HEK293 (cell line): ENCODE data around the gene TEX261.

Experiments
- CTCF ChIA-PET: fragments of 350-600 bp; formaldehyde crosslinking; extraction: SDS; loops from one replicate; lab custom pipeline; 2021; ENCODE audit warnings: antibody characterized with exemption; lab: Yijun Ruan, JAX
- POLR2A ChIA-PET: fragments of 300-600 bp; formaldehyde crosslinking; extraction: SDS; loops from one replicate; lab custom pipeline; 2020; ENCODE audit warnings: antibody characterized with exemption, inconsistent platforms; lab: Yijun Ruan, JAX
- H3K27ac ChIP-seq: fragments of 200-500 bp; sonication (Bioruptor generic); 2 replicates; pipeline ENCODE4 v1.5.1; 2014; ENCODE audit warnings: low read depth, low read length, control low read depth, inconsistent platforms; ENCODE audit errors: extremely low read depth
- H3K36me3 ChIP-seq, 2 experiments: fragments of 200-500 bp in 1 of 2; sonication (Bioruptor generic) in 1 of 2; 1 replicate in 1 of 2; 2 replicates in 1 of 2; pipeline ENCODE4 v1.5.1; 2014 to 2017; ENCODE audit warnings: inconsistent platforms in 2 of 2, low read length in 2 of 2; ENCODE audit not compliant: control insufficient read depth in 2 of 2, insufficient read depth in 1 of 2
- H3K4me1 ChIP-seq: fragments of 200-500 bp; sonication (Bioruptor generic); 2 replicates; pipeline ENCODE4 v1.5.1; 2014; ENCODE audit warnings: mild to moderate bottlenecking, low read length, inconsistent platforms; ENCODE audit not compliant: control insufficient read depth, insufficient read depth
- H3K4me3 ChIP-seq: 2 replicates; pipeline ENCODE4 v1.5.1; 2011; ENCODE audit warnings: low read depth, mild to moderate bottlenecking, control low read depth, low read length, moderate library complexity
- H3K9me3 ChIP-seq: fragments of 200-500 bp; sonication (Bioruptor generic); 2 replicates; pipeline ENCODE4 v1.5.1; 2014; ENCODE audit warnings: low read depth, low read length, inconsistent platforms; ENCODE audit not compliant: control insufficient read depth, insufficient read depth
- CTCF ChIP-seq: fragments of 450-650 bp; formaldehyde crosslinking; IDR thresholded peaks from 2 replicates; pipeline ENCODE4 v1.5.1; 2016; ENCODE audit warnings: missing biosample characterization, missing genetic modification characterization
- HOXC10 ChIP-seq: sonication (generic); formaldehyde crosslinking; IDR thresholded peaks from 2 replicates; pipeline ENCODE4 v1.8.1; 2023; ENCODE audit warnings: mild to moderate bottlenecking, missing genetic modification reagents
- IKZF3 ChIP-seq: fragments of 450-650 bp; IDR thresholded peaks from 2 replicates; pipeline ENCODE4 v1.5.0; 2018; ENCODE audit warnings: missing biosample characterization, mild to moderate bottlenecking, missing genetic modification characterization, moderate library complexity
- KLF8 ChIP-seq: fragments of 450-650 bp; formaldehyde crosslinking; IDR thresholded peaks from 2 replicates; pipeline ENCODE4 v1.5.1; 2016; ENCODE audit warnings: missing biosample characterization, missing genetic modification characterization
- SCRT2 ChIP-seq: fragments of 450-650 bp; formaldehyde crosslinking; IDR thresholded peaks from 2 replicates; pipeline ENCODE4 v1.5.1; 2016; ENCODE audit warnings: missing biosample characterization, missing genetic modification characterization
- SP2 ChIP-seq: fragments of 450-650 bp; formaldehyde crosslinking; IDR thresholded peaks from 2 replicates; pipeline ENCODE4 v1.5.1; 2016; ENCODE audit warnings: missing biosample characterization, missing genetic modification characterization
- SP3 ChIP-seq: fragments of 450-650 bp; formaldehyde crosslinking; IDR thresholded peaks from 2 replicates; pipeline ENCODE4 v1.5.1; 2016; ENCODE audit warnings: missing biosample characterization, missing genetic modification characterization
- SP7 ChIP-seq: fragments of 450-650 bp; formaldehyde crosslinking; IDR thresholded peaks from 2 replicates; pipeline ENCODE4 v1.5.1; 2016; ENCODE audit warnings: missing biosample characterization, missing genetic modification characterization
- WT1 ChIP-seq: fragments of 450-650 bp; formaldehyde crosslinking; IDR thresholded peaks from 2 replicates; pipeline ENCODE4 v1.5.1; 2016; ENCODE audit warnings: missing biosample characterization, missing genetic modification characterization
- ZBTB17 ChIP-seq: fragments of 450-650 bp; formaldehyde crosslinking; IDR thresholded peaks from 2 replicates; pipeline ENCODE4 v1.5.1; 2016; ENCODE audit warnings: missing biosample characterization, missing genetic modification characterization
- ZBTB20 ChIP-seq: fragments of 450-650 bp; formaldehyde crosslinking; IDR thresholded peaks from 2 replicates; pipeline ENCODE4 v1.5.1; 2016; ENCODE audit warnings: missing biosample characterization, missing genetic modification characterization
- ZBTB21 ChIP-seq: fragments of 450-650 bp; formaldehyde crosslinking; IDR thresholded peaks from 2 replicates; pipeline ENCODE4 v1.5.1; 2017; ENCODE audit warnings: missing biosample characterization, missing genetic modification characterization
- ZBTB48 ChIP-seq: fragments of 450-650 bp; formaldehyde crosslinking; IDR thresholded peaks from 2 replicates; pipeline ENCODE4 v1.5.1; 2016; ENCODE audit warnings: missing biosample characterization, missing genetic modification characterization
- ZFP37 ChIP-seq: fragments of 450-650 bp; formaldehyde crosslinking; IDR thresholded peaks from 2 replicates; pipeline ENCODE4 v1.5.1; 2016; ENCODE audit warnings: missing biosample characterization, missing genetic modification characterization
- ZFP69B ChIP-seq: fragments of 450-650 bp; formaldehyde crosslinking; IDR thresholded peaks from 2 replicates; pipeline ENCODE4 v1.5.1; 2016; ENCODE audit warnings: missing biosample characterization, missing genetic modification characterization
- ZIC2 ChIP-seq: fragments of 450-650 bp; formaldehyde crosslinking; IDR thresholded peaks from 2 replicates; pipeline ENCODE4 v1.5.1; 2016; ENCODE audit warnings: missing biosample characterization, missing genetic modification characterization
- ZNF214 ChIP-seq: fragments of 450-650 bp; formaldehyde crosslinking; IDR thresholded peaks from 2 replicates; pipeline ENCODE4 v1.5.1; 2017; ENCODE audit warnings: missing biosample characterization, mild to moderate bottlenecking, missing genetic modification characterization, borderline replicate concordance
- ZNF223 ChIP-seq: fragments of 450-650 bp; formaldehyde crosslinking; IDR thresholded peaks from 2 replicates; pipeline ENCODE4 v1.5.1; 2016; ENCODE audit warnings: missing biosample characterization, missing genetic modification characterization
- ZNF24 ChIP-seq: fragments of 450-650 bp; formaldehyde crosslinking; IDR thresholded peaks from 2 replicates; pipeline ENCODE4 v1.5.1; 2016; ENCODE audit warnings: missing biosample characterization, missing genetic modification characterization
- ZNF350 ChIP-seq: fragments of 450-650 bp; formaldehyde crosslinking; IDR thresholded peaks from 2 replicates; pipeline ENCODE4 v1.5.0; 2017; ENCODE audit warnings: missing biosample characterization, mild to moderate bottlenecking, missing genetic modification characterization
- ZNF366 ChIP-seq: fragments of 450-650 bp; formaldehyde crosslinking; conservative IDR thresholded peaks from 2 replicates; pipeline ENCODE4 v1.5.1; 2016; ENCODE audit warnings: missing biosample characterization, missing genetic modification characterization
- ZNF530 ChIP-seq: fragments of 450-650 bp; formaldehyde crosslinking; IDR thresholded peaks from 2 replicates; pipeline ENCODE4 v1.5.1; 2016; ENCODE audit warnings: low read depth, missing biosample characterization, missing genetic modification characterization
- ZNF600 ChIP-seq: fragments of 450-650 bp; formaldehyde crosslinking; IDR thresholded peaks from 2 replicates; pipeline ENCODE4 v1.5.1; 2016; ENCODE audit warnings: missing biosample characterization, missing genetic modification characterization
- ZNF623 ChIP-seq: fragments of 450-650 bp; formaldehyde crosslinking; IDR thresholded peaks from 2 replicates; pipeline ENCODE4 v1.5.1; 2016; ENCODE audit warnings: missing biosample characterization, missing genetic modification characterization
- ZNF654 ChIP-seq: fragments of 450-650 bp; formaldehyde crosslinking; IDR thresholded peaks from 2 replicates; pipeline ENCODE4 v1.5.1; 2016; ENCODE audit warnings: low read depth, missing biosample characterization, missing genetic modification characterization
- ZNF660 ChIP-seq: fragments of 450-650 bp; IDR thresholded peaks from 2 replicates; pipeline ENCODE4 v1.5.1; 2018; ENCODE audit warnings: missing biosample characterization, mild to moderate bottlenecking, missing genetic modification characterization
- ZNF677 ChIP-seq: fragments of 450-650 bp; IDR thresholded peaks from 2 replicates; pipeline ENCODE4 v1.5.0; 2018; ENCODE audit warnings: missing biosample characterization, mild to moderate bottlenecking, missing genetic modification characterization, moderate library complexity
- ZSCAN30 ChIP-seq: fragments of 450-650 bp; IDR thresholded peaks from 2 replicates; pipeline ENCODE4 v1.5.1; 2018; ENCODE audit warnings: missing biosample characterization, mild to moderate bottlenecking, missing genetic modification characterization, moderate library complexity
- ZXDB ChIP-seq: fragments of 450-650 bp; formaldehyde crosslinking; IDR thresholded peaks from 2 replicates; pipeline ENCODE4 v1.5.1; 2016; ENCODE audit warnings: missing biosample characterization, missing genetic modification characterization
- TF ChIP-seq, protein P1 (sequence below): fragments of 450-650 bp; formaldehyde crosslinking; IDR thresholded peaks from 2 replicates; pipeline ENCODE4 v1.5.1; 2016; ENCODE audit warnings: missing biosample characterization, missing genetic modification characterization
- TF ChIP-seq, protein P2 (sequence below): fragments of 450-650 bp; IDR thresholded peaks from 2 replicates; pipeline ENCODE4 v1.5.1; 2018; ENCODE audit warnings: missing biosample characterization, mild to moderate bottlenecking, missing genetic modification characterization
- TF ChIP-seq, protein P3 (sequence below): fragments of 450-650 bp; formaldehyde crosslinking; IDR thresholded peaks from 2 replicates; pipeline ENCODE4 v1.5.1; 2016; ENCODE audit warnings: missing biosample characterization, missing genetic modification characterization

TEX261 gene

DNA sequence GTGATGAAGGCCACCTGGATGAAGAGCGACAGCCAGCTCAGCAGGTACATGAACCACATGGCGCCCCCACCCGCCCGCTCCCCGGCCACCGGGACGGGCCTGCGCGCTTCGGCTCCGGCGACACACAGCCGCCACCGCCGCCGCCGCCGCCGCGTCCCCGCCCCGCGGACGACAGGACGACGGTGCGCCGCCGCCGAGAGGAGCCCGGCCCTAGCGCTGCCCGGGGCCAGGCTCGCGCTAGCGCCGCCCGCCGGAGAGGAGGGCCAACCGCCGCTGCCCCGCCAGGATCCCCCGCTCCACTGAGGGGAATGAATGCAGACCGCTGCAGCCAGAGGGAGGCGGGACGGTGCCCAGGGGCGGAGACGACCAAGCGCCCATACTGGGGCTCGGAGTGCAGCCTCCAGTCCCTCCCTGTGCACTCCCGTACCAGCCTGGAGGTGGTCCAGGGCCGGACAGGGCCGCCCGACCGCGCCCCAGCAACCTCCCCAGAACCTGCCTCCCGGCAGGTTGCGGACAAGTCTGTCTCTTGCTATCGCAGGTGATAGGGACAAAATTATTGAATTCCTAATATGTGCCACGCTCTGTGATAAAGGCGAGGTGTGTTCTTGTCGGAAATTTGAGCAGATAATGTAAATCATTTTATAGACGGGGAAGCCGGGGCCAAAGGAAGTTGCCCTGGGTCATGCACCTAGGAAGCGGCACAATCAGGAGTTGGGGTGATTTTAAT, at the start of gene TEX261:
Gene TEX261 (minus strand): TSS at position 175 of the 727 bp plus-strand sequence. CDS start 116 bp downstream, at position 59.
- Histone ChIP-seq H3K27ac (peak within 1 kb of the TSS; percentile 44; the same call in 1 of the 2 replicates), H3K36me3 (peaks cover 0 to 25% of the 10 kb centered on the region in 2 experiments; a peak in 1 of 3 replicates), H3K9me3 (no peaks in the 10 kb centered on the region), H3K4me3 (peak within 1 kb of the TSS; percentile 97), H3K4me1 (no peaks in the 10 kb centered on the region)
- ChIA-PET POLR2A (no interaction called here), CTCF (no interaction called here)
- TF ChIP-seq KLF8 (tag by site-specific recombination) (peak; percentile 49; the same call in 1 of the 2 replicates), ZBTB17 (tag by site-specific recombination) (peak; percentile 89), ZNF350 (tag by site-specific recombination) (no peak), ZNF600 (tag by site-specific recombination) (peak; percentile 86), ZNF654 (tag by site-specific recombination) (no peak), ZNF530 (no peak), IKZF3 (peak; percentile 43; the same call in 1 of the 2 replicates), ZFP37 (tag by site-specific recombination) (0 out of 2 replicates have a peak, but pooled peaks have one; percentile 29), SP3 (tag by site-specific recombination) (peak; percentile 84), ZNF677 (no peak), ZSCAN30 (tag by site-specific recombination) (peak; percentile 66; the same call in 1 of the 2 replicates), CTCF (peak; percentile 75; the same call in 1 of the 2 replicates), ZNF660 (tag by site-specific recombination) (peak; percentile 89), ZBTB48 (tag by site-specific recombination) (peak; percentile 56; the same call in 1 of the 2 replicates), ZBTB20 (tag by site-specific recombination) (no peak; the same call in 1 of the 2 replicates), WT1 (tag by site-specific recombination) (peak; percentile 51; the same call in 1 of the 2 replicates), SP7 (tag by site-specific recombination) (0 out of 2 replicates have a peak, but pooled peaks have one; percentile 39), SCRT2 (tag by site-specific recombination) (no peak), ZIC2 (tag by site-specific recombination) (no peak), ZFP69B (tag by site-specific recombination) (no peak), ZNF223 (peak; percentile 85; the same call in 1 of the 2 replicates), ZXDB (peak; percentile 36; the same call in 1 of the 2 replicates), SP2 (tag by site-specific recombination) (peak; percentile 90), ZNF366 (tag by site-specific recombination) (peak; percentile 33; the same call in 1 of the 2 replicates), ZNF214 (tag by site-specific recombination) (no peak), ZNF623 (tag by site-specific recombination) (no peak), ZNF24 (tag by site-specific recombination) (0 out of 2 replicates have a peak, but pooled peaks have one; percentile 34), ZBTB21 (no peak), HOXC10 (CRISPR knock-in tag) (no peak)
- TF ChIP-seq, protein P1, sequence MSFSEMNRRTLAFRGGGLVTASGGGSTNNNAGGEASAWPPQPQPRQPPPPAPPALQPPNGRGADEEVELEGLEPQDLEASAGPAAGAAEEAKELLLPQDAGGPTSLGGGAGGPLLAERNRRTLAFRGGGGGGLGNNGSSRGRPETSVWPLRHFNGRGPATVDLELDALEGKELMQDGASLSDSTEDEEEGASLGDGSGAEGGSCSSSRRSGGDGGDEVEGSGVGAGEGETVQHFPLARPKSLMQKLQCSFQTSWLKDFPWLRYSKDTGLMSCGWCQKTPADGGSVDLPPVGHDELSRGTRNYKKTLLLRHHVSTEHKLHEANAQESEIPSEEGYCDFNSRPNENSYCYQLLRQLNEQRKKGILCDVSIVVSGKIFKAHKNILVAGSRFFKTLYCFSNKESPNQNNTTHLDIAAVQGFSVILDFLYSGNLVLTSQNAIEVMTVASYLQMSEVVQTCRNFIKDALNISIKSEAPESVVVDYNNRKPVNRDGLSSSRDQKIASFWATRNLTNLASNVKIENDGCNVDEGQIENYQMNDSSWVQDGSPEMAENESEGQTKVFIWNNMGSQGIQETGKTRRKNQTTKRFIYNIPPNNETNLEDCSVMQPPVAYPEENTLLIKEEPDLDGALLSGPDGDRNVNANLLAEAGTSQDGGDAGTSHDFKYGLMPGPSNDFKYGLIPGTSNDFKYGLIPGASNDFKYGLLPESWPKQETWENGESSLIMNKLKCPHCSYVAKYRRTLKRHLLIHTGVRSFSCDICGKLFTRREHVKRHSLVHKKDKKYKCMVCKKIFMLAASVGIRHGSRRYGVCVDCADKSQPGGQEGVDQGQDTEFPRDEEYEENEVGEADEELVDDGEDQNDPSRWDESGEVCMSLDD (tag by site-specific recombination), result 0 out of 2 replicates have a peak, but pooled peaks have one; percentile 27
- TF ChIP-seq, protein P2, sequence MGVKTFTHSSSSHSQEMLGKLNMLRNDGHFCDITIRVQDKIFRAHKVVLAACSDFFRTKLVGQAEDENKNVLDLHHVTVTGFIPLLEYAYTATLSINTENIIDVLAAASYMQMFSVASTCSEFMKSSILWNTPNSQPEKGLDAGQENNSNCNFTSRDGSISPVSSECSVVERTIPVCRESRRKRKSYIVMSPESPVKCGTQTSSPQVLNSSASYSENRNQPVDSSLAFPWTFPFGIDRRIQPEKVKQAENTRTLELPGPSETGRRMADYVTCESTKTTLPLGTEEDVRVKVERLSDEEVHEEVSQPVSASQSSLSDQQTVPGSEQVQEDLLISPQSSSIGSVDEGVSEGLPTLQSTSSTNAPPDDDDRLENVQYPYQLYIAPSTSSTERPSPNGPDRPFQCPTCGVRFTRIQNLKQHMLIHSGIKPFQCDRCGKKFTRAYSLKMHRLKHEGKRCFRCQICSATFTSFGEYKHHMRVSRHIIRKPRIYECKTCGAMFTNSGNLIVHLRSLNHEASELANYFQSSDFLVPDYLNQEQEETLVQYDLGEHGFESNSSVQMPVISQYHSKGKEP (tag by site-specific recombination), result peak; percentile 81
- TF ChIP-seq, protein P3, sequence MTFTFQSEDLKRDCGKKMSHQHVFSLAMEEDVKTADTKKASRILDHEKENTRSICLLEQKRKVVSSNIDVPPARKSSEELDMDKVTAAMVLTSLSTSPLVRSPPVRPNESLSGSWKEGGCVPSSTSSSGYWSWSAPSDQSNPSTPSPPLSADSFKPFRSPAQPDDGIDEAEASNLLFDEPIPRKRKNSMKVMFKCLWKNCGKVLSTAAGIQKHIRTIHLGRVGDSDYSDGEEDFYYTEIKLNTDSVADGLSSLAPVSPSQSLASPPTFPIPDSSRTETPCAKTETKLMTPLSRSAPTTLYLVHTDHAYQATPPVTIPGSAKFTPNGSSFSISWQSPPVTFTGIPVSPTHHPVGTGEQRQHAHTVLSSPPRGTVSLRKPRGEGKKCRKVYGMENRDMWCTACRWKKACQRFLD, result no peak
